ENCODE data around the gene KCNC2. TPM values are rescaled to one million over a fixed set of nuclear protein-coding genes. Genes with fewer than 3 reads are reported as not detected.

KCNC2 gene
- polyA plus RNA-seq, 1 donor from 2014 or later = not detected

DNA sequence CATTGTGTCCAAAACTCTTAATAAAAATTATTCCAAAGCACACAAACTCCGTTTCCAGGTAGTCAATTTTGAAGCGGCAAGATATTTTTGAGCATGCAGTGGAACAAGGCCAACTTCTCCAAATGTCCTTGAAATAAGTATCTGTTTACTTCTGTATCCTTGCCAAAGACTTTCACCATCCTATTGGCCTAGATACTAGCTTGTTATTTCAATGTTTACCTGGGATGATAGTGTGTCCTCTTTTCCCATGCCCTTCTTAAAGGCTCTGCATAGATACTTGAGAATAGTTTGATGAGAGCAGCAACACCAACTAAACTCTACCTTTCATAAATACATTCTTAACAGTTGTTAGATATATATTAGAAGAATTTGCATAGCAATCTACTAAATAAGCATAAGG is 160.9 kb downstream of the KCNC2 start:
- Mint-ChIP-seq H3K4me3 (no peak overlapping the region), H3K27ac (no peak overlapping the region), H3K36me3 (no peaks in the 10 kb centered on the region), H3K27me3 (no peaks in the 10 kb centered on the region), H3K4me1 (no peaks in the 10 kb centered on the region), H3K9me3 (peaks cover 0 to 2% (median 0%) of the 10 kb centered on the region in 3 donors)

DNA sequence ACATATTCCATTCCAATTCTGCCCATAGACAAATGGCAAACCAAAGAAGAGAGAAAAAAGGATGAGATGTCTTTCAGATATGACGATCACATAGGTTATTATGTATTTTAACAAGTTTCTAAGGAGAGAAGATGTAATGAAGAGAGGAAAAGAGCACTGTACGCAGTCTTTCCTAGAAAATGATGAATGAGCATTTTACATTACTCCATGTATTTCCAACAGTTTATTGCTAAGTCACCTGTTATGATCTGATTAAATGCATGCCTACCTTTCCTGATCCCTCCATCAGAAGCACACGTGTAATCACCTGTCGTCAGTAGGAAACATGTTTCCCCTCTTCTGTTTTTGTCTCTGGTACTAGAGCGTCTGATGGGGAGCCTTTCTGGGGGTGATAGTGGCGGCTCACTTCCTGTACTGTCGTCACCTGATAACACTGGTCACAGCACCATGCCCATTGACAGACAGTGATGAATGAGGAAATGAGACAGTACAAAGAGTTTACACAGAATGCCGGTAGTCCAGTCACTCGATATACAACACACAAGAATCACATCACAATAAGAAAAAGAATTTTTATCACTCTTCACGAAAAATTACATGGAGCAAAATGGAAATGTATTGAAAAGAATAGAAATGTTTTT is 161.6 kb downstream of the KCNC2 start:
- Mint-ChIP-seq H3K9me3 (peaks cover 0 to 3% (median 0%) of the 10 kb centered on the region in 3 donors), H3K27ac (no peak overlapping the region), H3K4me3 (no peak overlapping the region)

DNA sequence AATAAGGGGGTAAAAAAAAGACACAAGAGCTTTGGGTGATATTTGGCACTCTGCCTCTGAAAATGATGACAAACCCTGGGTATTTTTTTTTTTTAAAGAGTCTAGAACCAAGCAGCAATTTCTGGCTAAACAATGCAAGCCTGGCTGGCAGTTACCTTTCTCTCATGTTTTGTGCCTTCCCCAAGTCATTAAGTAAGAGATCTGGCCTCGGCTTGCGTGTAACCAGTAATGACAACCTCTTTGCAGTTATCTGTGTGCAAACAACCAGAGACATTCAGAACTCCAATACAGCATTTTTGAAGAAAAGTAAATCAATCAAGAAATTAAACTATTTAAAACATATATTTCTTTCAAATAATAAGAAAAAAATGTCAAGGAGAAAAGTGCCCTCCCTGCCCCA is 167.5 kb downstream of the KCNC2 start:
- no peaks in the 10 kb centered on the region for H3K4me1 Mint-ChIP-seq
- peaks cover 0 to 5% (median 0%) of the 10 kb centered on the region in 3 donors for H3K9me3 Mint-ChIP-seq
- H3K4me3 Mint-ChIP-seq = no peak overlapping the region
- no peaks in the 10 kb centered on the region for H3K27me3 Mint-ChIP-seq
- H3K36me3 Mint-ChIP-seq = no peaks in the 10 kb centered on the region
- H3K27ac Mint-ChIP-seq = no peak overlapping the region

More for the DNA sequence above, 161.6 kb downstream of the KCNC2 start:
- H3K4me1 Mint-ChIP-seq = no peaks in the 10 kb centered on the region
- H3K36me3 Mint-ChIP-seq = no peaks in the 10 kb centered on the region
- no peaks in the 10 kb centered on the region for H3K27me3 Mint-ChIP-seq

DNA sequence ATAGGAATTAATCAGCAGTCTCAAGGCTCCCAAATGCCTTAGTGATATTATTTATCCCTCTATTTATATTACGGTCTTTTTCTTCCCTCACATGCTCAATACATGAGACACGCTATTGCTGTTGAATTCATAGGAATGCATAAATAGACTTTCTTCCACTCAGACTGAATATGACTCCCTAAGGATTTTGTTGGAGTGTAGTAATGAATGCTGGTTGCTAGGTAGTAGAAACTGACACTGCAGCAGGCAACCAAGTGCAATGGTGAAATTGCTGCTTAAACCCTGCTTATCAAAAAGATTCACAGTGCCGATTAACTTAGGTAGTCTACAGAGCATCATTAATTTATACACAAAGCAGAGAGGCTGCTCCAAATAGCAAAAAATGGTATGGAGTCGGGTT is 168.2 kb downstream of the KCNC2 start:
- Mint-ChIP-seq H3K9me3 (peaks cover 0 to 3% (median 0%) of the 10 kb centered on the region in 3 donors), H3K27ac (no peak overlapping the region), H3K27me3 (no peaks in the 10 kb centered on the region), H3K4me3 (no peak overlapping the region), H3K4me1 (no peaks in the 10 kb centered on the region), H3K36me3 (no peaks in the 10 kb centered on the region)

DNA sequence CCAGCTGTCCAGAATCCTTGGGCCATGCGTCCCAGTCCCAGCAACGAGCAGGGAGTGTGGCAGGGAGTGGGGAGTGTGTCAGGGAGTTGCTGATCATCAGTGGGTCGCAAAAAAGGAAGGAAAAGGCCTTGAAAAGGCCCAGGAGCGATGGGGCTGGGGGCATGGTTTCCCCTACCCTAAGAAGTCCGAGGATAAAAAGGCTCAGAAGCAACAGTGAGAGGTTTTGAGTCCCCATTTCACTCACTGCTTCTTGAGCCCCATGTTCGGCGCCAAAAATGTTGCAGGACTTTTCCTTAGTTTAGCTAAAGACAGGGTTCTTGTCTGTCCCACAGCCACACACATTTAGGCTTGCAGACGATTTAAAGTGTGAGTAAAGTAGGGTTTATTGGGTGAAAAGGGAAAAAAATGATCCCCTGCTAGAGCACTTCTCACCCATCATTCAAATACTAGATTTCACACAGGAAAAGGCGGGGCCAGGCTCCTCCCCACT is 189.5 kb downstream of the KCNC2 start:
- no peaks in the 10 kb centered on the region for H3K4me1 Mint-ChIP-seq
- peaks cover 6 to 42% (median 8%) of the 10 kb centered on the region in 3 donors for H3K9me3 Mint-ChIP-seq
- H3K27me3 Mint-ChIP-seq = no peaks in the 10 kb centered on the region
- H3K27ac Mint-ChIP-seq = no peak overlapping the region
- peaks cover 2% of the 10 kb centered on the region for H3K36me3 Mint-ChIP-seq
- H3K4me3 Mint-ChIP-seq = no peak overlapping the region

DNA sequence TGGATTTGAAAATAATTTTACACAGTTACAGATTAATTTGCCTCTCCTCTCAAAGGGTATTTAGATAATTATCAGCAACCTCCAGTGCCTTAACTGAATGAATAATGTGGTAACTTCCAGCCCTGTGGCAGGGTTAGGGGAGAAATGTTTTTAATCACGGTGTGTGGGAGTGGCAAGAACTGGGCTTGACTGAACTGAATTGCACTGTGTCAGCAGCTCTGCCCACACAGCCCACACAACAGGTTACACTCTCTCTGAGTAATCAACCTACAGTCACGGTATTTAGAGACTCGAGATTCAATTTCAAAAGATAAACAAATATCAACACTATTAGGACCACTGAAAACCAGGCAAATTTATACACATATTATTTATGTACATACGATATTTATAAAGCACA is 198.5 kb downstream of the KCNC2 start:
- Mint-ChIP-seq H3K4me1 (no peaks in the 10 kb centered on the region), H3K27ac (no peak overlapping the region), H3K36me3 (no peaks in the 10 kb centered on the region), H3K9me3 (peaks cover 2 to 13% (median 3%) of the 10 kb centered on the region in 3 donors), H3K4me3 (no peak overlapping the region), H3K27me3 (no peaks in the 10 kb centered on the region)

DNA sequence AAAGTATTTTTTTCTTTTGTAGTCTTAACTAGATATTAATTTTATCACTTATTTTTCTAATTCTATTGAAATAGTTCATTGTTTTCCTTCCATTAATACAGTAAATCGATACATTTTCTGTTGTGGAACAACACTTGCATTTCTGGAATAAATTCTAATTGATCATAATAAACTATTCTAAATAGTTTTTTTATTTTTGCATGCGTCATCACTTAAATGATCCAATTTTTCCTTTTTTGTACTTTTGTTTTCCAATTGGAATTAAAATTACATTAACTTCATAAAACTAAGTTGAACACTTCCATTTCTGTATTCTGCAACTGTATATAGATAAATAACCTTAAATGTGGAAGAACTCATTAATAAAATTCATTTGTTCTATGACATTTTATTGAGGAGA is 202.5 kb downstream of the KCNC2 start:
- no peak overlapping the region for H3K27ac Mint-ChIP-seq
- no peaks in the 10 kb centered on the region for H3K36me3 Mint-ChIP-seq
- H3K4me3 Mint-ChIP-seq = no peak overlapping the region
- no peaks in the 10 kb centered on the region for H3K27me3 Mint-ChIP-seq
- peaks cover 0 to 13% (median 3%) of the 10 kb centered on the region in 3 donors for H3K9me3 Mint-ChIP-seq
- H3K4me1 Mint-ChIP-seq = no peaks in the 10 kb centered on the region

DNA sequence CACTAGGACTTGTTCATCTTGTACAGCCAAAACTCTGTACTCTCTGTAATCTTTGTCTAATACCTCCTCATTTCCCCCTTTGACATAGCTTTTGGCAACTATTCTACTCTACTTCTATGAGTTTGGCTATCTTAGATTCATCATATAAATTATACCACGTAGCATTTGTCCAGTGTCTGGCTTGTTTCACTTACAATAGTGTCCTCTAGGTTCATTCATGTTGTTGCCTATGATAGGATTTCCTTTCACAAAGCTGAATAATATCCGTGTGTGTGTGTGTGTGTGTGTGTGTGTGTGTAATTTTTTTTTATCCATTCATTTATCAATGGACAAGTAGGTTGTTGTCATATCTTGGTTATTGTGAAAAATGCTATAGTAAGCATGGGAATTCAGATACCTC is 209.5 kb downstream of the KCNC2 start:
- H3K27me3 Mint-ChIP-seq = no peaks in the 10 kb centered on the region
- no peak overlapping the region for H3K27ac Mint-ChIP-seq
- H3K4me1 Mint-ChIP-seq = peaks cover 0 to 3% (median 0%) of the 10 kb centered on the region in 3 donors
- peaks cover 0 to 6% (median 0%) of the 10 kb centered on the region in 3 donors for H3K9me3 Mint-ChIP-seq
- H3K4me3 Mint-ChIP-seq = no peak overlapping the region
- H3K36me3 Mint-ChIP-seq = no peaks in the 10 kb centered on the region

DNA sequence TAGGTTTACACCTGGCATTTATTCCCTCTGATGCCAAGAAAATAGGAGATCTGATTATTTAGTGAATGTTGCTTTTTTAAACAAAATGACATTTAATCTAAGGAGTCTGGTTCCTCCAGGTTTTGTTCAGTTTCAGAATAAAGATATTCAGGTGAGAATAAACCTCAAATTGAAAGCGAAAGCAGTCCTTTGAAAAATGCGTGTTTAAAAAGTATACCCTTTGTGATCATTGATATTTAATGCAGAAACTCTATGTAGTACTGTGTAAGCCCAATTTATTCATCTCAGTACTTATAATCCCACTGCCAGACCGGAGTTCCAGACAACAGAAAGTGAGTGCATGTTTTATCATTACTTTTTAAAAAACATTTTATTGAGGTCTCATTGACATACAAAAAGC is 210.2 kb downstream of the KCNC2 start:
- no peak overlapping the region for H3K4me3 Mint-ChIP-seq
- H3K27me3 Mint-ChIP-seq = no peaks in the 10 kb centered on the region
- H3K4me1 Mint-ChIP-seq = peaks cover 0 to 3% (median 0%) of the 10 kb centered on the region in 3 donors
- H3K36me3 Mint-ChIP-seq = no peaks in the 10 kb centered on the region
- H3K9me3 Mint-ChIP-seq = peaks cover 0 to 6% (median 2%) of the 10 kb centered on the region in 3 donors
- H3K27ac Mint-ChIP-seq = no peak overlapping the region

Other genes with a start within 250 kb of the KCNC2 start
- 1.5 TPM for gene CAPS2, start 120.5 kb upstream of the KCNC2 start, polyA plus RNA-seq
- not detected for gene GLIPR1L1, start 124.8 kb upstream of the KCNC2 start, polyA plus RNA-seq
- 1.6 TPM for gene GLIPR1L2, start 181.2 kb upstream of the KCNC2 start, polyA plus RNA-seq